SK-N-SH (cell line): Measurements from ENCODE around the gene NUP210L. TPM values are rescaled to one million over a fixed set of nuclear protein-coding genes. Genes with fewer than 3 reads are reported as not detected.
"Not testable (repeated sequence)": the region's sequence is repeated elsewhere in the genome, so short reads cannot be mapped to it uniquely, and the experiment has no call there.

Source experiments
- CTCF ChIA-PET: fragments of 300-600, 350-600 bp; formaldehyde crosslinking; extraction: SDS; loops from one replicate; lab custom pipeline; 2021; lab: Yijun Ruan, JAX
- POLR2A ChIA-PET: fragments of 350-600 bp; sonication (Branson Sonifier 250); formaldehyde crosslinking; extraction: SDS; loops from one replicate; lab custom pipeline; 2020; ENCODE audit warnings: antibody characterized with exemption, inconsistent platforms; lab: Yijun Ruan, JAX
- DNase-seq: peaks from one replicate; pipeline ENCODE4 v3.0.0; 2012
- H2AFZ ChIP-seq: fragments of 200-600 bp; sonication (generic); 2 replicates; pipeline ENCODE4 v1.8.1; 2016; ENCODE audit warnings: antibody characterized with exemption, mild to moderate bottlenecking, low read depth
- H3F3A ChIP-seq: fragments of 200-600 bp; sonication (generic); replicated peaks from 2 replicates; pipeline ENCODE3; 2016; ENCODE audit warnings: antibody characterized with exemption, mild to moderate bottlenecking; ENCODE audit not compliant: insufficient read depth
- H3K27ac ChIP-seq, 2 experiments: fragments of 200-500 bp in 1 of 2; fragments of 200-600 bp in 1 of 2; sonication (Bioruptor generic) in 1 of 2; sonication (generic), shearing (Covaris generic) in 1 of 2; 2 replicates each; pipeline versions ENCODE4 v1.5.1 to v1.6.1; 2014 to 2016; ENCODE audit warnings: low read depth in 2 of 2, inconsistent platforms in 1 of 2, low read length in 1 of 2, mild to moderate bottlenecking in 1 of 2, mixed read lengths in 1 of 2
- H3K27me3 ChIP-seq: fragments of 200-600 bp; sonication (generic), shearing (Covaris generic); 2 replicates; pipeline ENCODE4 v1.6.1; 2016; ENCODE audit warnings: mixed run types; ENCODE audit not compliant: insufficient read depth
- H3K36me3 ChIP-seq, 2 experiments: fragments of 200-500 bp in 1 of 2; fragments of 200-600 bp in 1 of 2; sonication (Bioruptor generic) in 1 of 2; sonication (generic) in 1 of 2; replicated peaks in 1 of 2; 2 replicates each; pipeline versions ENCODE3 to v1.5.1; 2014 to 2016; ENCODE audit warnings: low read length in 1 of 2, mild to moderate bottlenecking in 1 of 2; ENCODE audit not compliant: insufficient read depth in 2 of 2, control insufficient read depth in 1 of 2
- H3K4me1 ChIP-seq, 2 experiments: fragments of 200-500 bp in 1 of 2; fragments of 200-600 bp in 1 of 2; sonication (Bioruptor generic) in 1 of 2; sonication (generic), shearing (Covaris generic) in 1 of 2; 2 replicates each; pipeline versions ENCODE4 v1.5.1 to v1.6.1; 2014 to 2016; ENCODE audit warnings: low read depth in 1 of 2, low read length in 1 of 2, mixed run types in 1 of 2; ENCODE audit not compliant: insufficient read depth in 2 of 2, control insufficient read depth in 1 of 2
- H3K4me2 ChIP-seq: fragments of 200-600 bp; sonication (generic), shearing (Covaris generic); 2 replicates; pipeline ENCODE4 v1.6.1; 2017; ENCODE audit warnings: mixed run types
- H3K4me3 ChIP-seq, 2 experiments: fragments of 200-500 bp in 1 of 2; fragments of 200-600 bp in 1 of 2; sonication (Bioruptor generic) in 1 of 2; sonication (generic), shearing (Covaris generic) in 1 of 2; 2 replicates each; pipeline versions ENCODE4 v1.5.1 to v1.8.1; 2014 to 2016; ENCODE audit warnings: low read depth in 2 of 2, inconsistent platforms in 1 of 2, low read length in 1 of 2, mild to moderate bottlenecking in 1 of 2, mixed read lengths in 1 of 2, moderate library complexity in 1 of 2
- H3K79me2 ChIP-seq: fragments of 200-600 bp; sonication (generic); 2 replicates; pipeline ENCODE4 v1.8.1; 2017; ENCODE audit warnings: mild to moderate bottlenecking; ENCODE audit not compliant: insufficient read depth
- H3K9ac ChIP-seq: fragments of 200-600 bp; sonication (generic); 2 replicates; pipeline ENCODE4 v1.6.1; 2017; ENCODE audit warnings: mixed run types
- H3K9me2 ChIP-seq: fragments of 200-600 bp; sonication (generic); 2 replicates; pipeline ENCODE4 v1.6.1; 2017; ENCODE audit warnings: mixed run types
- H3K9me3 ChIP-seq: fragments of 200-600 bp; sonication (generic); 2 replicates; pipeline ENCODE4 v1.6.1; 2017; ENCODE audit warnings: mixed run types, mild to moderate bottlenecking, moderate library complexity
- H4K20me1 ChIP-seq: fragments of 200-600 bp; sonication (generic); 2 replicates; pipeline ENCODE4 v1.6.1; 2017; ENCODE audit warnings: mild to moderate bottlenecking, mixed run types; ENCODE audit not compliant: insufficient read depth
- CHD2 ChIP-seq: fragments of 150-350 bp; IDR thresholded peaks from 2 replicates; pipeline ENCODE4 v1.6.1; 2018; ENCODE audit warnings: low read length; ENCODE audit not compliant: partially characterized antibody
- EP300 ChIP-seq, 2 experiments: IDR thresholded peaks; 2 replicates each; pipeline versions ENCODE4 v1.4.0 to v1.6.1; 2012; ENCODE audit warnings: borderline replicate concordance in 1 of 2, low read depth in 1 of 2, low read length in 1 of 2
- EZH2phosphoT487 ChIP-seq: fragments of 200-600 bp; sonication (generic); IDR thresholded peaks from 2 replicates; pipeline ENCODE4 v1.6.1; 2017; ENCODE audit warnings: low read depth, mixed run types, mild to moderate bottlenecking, antibody characterized with exemption, moderate library complexity, borderline replicate concordance
- FOXJ3 ChIP-seq: sonication (generic); formaldehyde crosslinking; IDR thresholded peaks from 2 replicates; pipeline ENCODE4 v1.5.1; 2020; ENCODE audit warnings: mild to moderate bottlenecking, missing genetic modification reagents
- GABPA ChIP-seq: IDR thresholded peaks from 2 replicates; pipeline ENCODE4 v1.4.0; 2012; ENCODE audit warnings: low read depth, mild to moderate bottlenecking
- JUND ChIP-seq: IDR thresholded peaks from 2 replicates; pipeline ENCODE4 v1.4.0; 2012
- MAX ChIP-seq: IDR thresholded peaks from 2 replicates; pipeline ENCODE4 v1.4.0; 2012; ENCODE audit warnings: low read depth
- MEF2A ChIP-seq: IDR thresholded peaks from 2 replicates; pipeline ENCODE4 v1.4.0; 2012; ENCODE audit warnings: low read depth, borderline replicate concordance
- MXI1 ChIP-seq: IDR thresholded peaks from 2 replicates; pipeline ENCODE4 v1.6.1; 2012; ENCODE audit warnings: mild to moderate bottlenecking, low read depth, low read length, improper control_type of control experiment
- NFIC ChIP-seq: IDR thresholded peaks from 2 replicates; pipeline ENCODE4 v1.4.0; 2012; ENCODE audit warnings: borderline replicate concordance
- NRF1 ChIP-seq: IDR thresholded peaks from 2 replicates; pipeline ENCODE4 v1.6.1; 2012; ENCODE audit warnings: low read depth, mild to moderate bottlenecking, low read length
- PBX3 ChIP-seq: IDR thresholded peaks from 2 replicates; pipeline ENCODE4; 2012
- RCOR1 ChIP-seq: fragments of 150-350 bp; IDR thresholded peaks from 2 replicates; pipeline ENCODE4 v1.6.1; 2017; ENCODE audit warnings: antibody characterized with exemption, low read length
- RFX5 ChIP-seq: IDR thresholded peaks from 2 replicates; pipeline ENCODE4 v1.6.1; 2012; ENCODE audit warnings: mild to moderate bottlenecking, improper control_type of control experiment, low read length
- RXRA ChIP-seq: IDR thresholded peaks from 2 replicates; pipeline ENCODE4 v1.4.0; 2012; ENCODE audit warnings: low read depth, mild to moderate bottlenecking, borderline replicate concordance
- SMC3 ChIP-seq: IDR thresholded peaks from 2 replicates; pipeline ENCODE4 v1.6.1; 2012; ENCODE audit warnings: low read depth, low read length, improper control_type of control experiment
- TAF1 ChIP-seq: IDR thresholded peaks from 2 replicates; pipeline ENCODE4 v1.6.1; 2012; ENCODE audit warnings: low read depth, mild to moderate bottlenecking, low read length, moderate library complexity, borderline replicate concordance
- TCF12 ChIP-seq: IDR thresholded peaks from 2 replicates; pipeline ENCODE4 v1.4.0; 2012
- TEAD4 ChIP-seq: IDR thresholded peaks from 2 replicates; pipeline ENCODE4 v1.4.0; 2012; ENCODE audit warnings: mild to moderate bottlenecking, borderline replicate concordance; ENCODE audit not compliant: insufficient read depth
- USF1 ChIP-seq: IDR thresholded peaks from 2 replicates; pipeline ENCODE4 v1.4.0; 2012; ENCODE audit warnings: low read depth, borderline replicate concordance
- WGBS: methylation state at CpG from one replicate; pipeline ENCODE4 v1.1.6; 2017; ENCODE audit warnings: low lambda C conversion rate; 5-methylcytosine and 5-hydroxymethylcytosine counted together
- polyA plus RNA-seq, 3 experiments: library from polyadenylated mRNA; depleted of rRNA; stranded (reverse); fragments of >200 nt; gene quantifications; 2 replicates each; pipeline ENCODE4 v1.2.3, GENCODE V29; 2012

The NUP210L gene
- polyA plus RNA-seq, 1 of the 3 experiments (the other 2 are of a cell fraction) = not detected

GRCh38 chr1:154076413-154076812 lies 78.5 kb downstream of the NUP210L start (continued):
- TF ChIP-seq FOXJ3 (CRISPR knock-in tag) (no peak), TCF12 (no peak), SMC3 (no peak), NRF1 (no peak), TAF1 (no peak), RXRA (no peak), RCOR1 (no peak), MAX (no peak), CHD2 (no peak), JUND (no peak), TEAD4 (no peak)
- TF ChIP-seq, all 33 proteins: peak for 0

GRCh38 chr1:154075746-154076145 lies 79.1 kb downstream of the NUP210L start:
- Histone ChIP-seq H4K20me1 (no peaks in the 10 kb centered on the region), H3K27me3 (no peaks in the 10 kb centered on the region), H3K27ac (no peak overlapping the region), H3K4me3 (no peak overlapping the region), H3K36me3 (no peaks in the 10 kb centered on the region), H3F3A (no peaks in the 10 kb centered on the region), H3K9me2 (no peaks in the 10 kb centered on the region), H3K79me2 (no peaks in the 10 kb centered on the region), H3K4me1 (no peaks in the 10 kb centered on the region), H3K4me2 (no peak overlapping the region), H2AFZ (no peak overlapping the region), H3K9ac (no peak overlapping the region), H3K9me3 (no peaks in the 10 kb centered on the region)
- CTCF ChIA-PET = no interaction called here
- POLR2A ChIA-PET = no interaction called here
- TF ChIP-seq RFX5 (no peak), RCOR1 (no peak), EP300 (IDR thresholded peaks at IDR 0.05; ENCODE audit: borderline replicate concordance in 1 of 2, low read depth in 1 of 2, low read length in 1 of 2) (no peak), SMC3 (no peak), TAF1 (no peak), PBX3 (no peak), GABPA (no peak), NFIC (no peak), MXI1 (no peak), RXRA (no peak), MEF2A (no peak)
- no peak for DNase-seq
- WGBS = 4% methylated on average over 2 of the region's 2 CpGs

GRCh38 chr1:154062309-154062708 lies 92.6 kb downstream of the NUP210L start:
- H3K27ac ChIP-seq = no peak overlapping the region
- ChIA-PET POLR2A (no interaction called here), CTCF (no interaction called here)
- no peaks in the 10 kb centered on the region for H3K9me3 ChIP-seq
- no peaks in the 10 kb centered on the region for H3K36me3 ChIP-seq
- WGBS = 53% methylated on average over 1 of the region's 1 CpG
- TF ChIP-seq GABPA = no peak
- no peak for TF ChIP-seq EZH2phosphoT487
- no peak for TF ChIP-seq RXRA
- no peak for TF ChIP-seq USF1
- DNase-seq = no peak
- H3K9me2 ChIP-seq = no peaks in the 10 kb centered on the region
- H4K20me1 ChIP-seq = no peaks in the 10 kb centered on the region
- H3F3A ChIP-seq = no peaks in the 10 kb centered on the region
- no peak overlapping the region for H2AFZ ChIP-seq
- no peak overlapping the region for H3K9ac ChIP-seq
- H3K27me3 ChIP-seq = peaks cover 3% of the 10 kb centered on the region; the same call in 1 of the 2 replicates
- no peaks in the 10 kb centered on the region for H3K79me2 ChIP-seq
- H3K4me2 ChIP-seq = no peak overlapping the region
- H3K4me3 ChIP-seq = no peak overlapping the region
- H3K4me1 ChIP-seq = no peaks in the 10 kb centered on the region

GRCh38 chr1:154047436-154047835 lies 107.4 kb downstream of the NUP210L start:
- H3K4me2 ChIP-seq, H3K4me3 ChIP-seq, H3F3A ChIP-seq, H2AFZ ChIP-seq, H3K9me3 ChIP-seq, POLR2A ChIA-PET, H4K20me1 ChIP-seq, CTCF ChIA-PET, H3K79me2 ChIP-seq, H3K4me1 ChIP-seq, DNase-seq, H3K9ac ChIP-seq, H3K9me2 ChIP-seq, H3K27ac ChIP-seq, H3K36me3 ChIP-seq: not testable (repeated sequence)
- 29% methylated on average over 4 of the region's 4 CpGs for WGBS
- 0 out of 2 replicates have a peak, but pooled peaks cover 10% of the 10 kb centered on the region for H3K27me3 ChIP-seq
